ENCODE measurements around the gene ACKR3. TPM values are rescaled to one million over a fixed set of nuclear protein-coding genes. Genes with fewer than 3 reads are reported as not detected.

The ACKR3 gene
- total RNA-seq, 4 donors from 2014 or later: 24.9 to 52.9 (median 51.0) TPM

DNA sequence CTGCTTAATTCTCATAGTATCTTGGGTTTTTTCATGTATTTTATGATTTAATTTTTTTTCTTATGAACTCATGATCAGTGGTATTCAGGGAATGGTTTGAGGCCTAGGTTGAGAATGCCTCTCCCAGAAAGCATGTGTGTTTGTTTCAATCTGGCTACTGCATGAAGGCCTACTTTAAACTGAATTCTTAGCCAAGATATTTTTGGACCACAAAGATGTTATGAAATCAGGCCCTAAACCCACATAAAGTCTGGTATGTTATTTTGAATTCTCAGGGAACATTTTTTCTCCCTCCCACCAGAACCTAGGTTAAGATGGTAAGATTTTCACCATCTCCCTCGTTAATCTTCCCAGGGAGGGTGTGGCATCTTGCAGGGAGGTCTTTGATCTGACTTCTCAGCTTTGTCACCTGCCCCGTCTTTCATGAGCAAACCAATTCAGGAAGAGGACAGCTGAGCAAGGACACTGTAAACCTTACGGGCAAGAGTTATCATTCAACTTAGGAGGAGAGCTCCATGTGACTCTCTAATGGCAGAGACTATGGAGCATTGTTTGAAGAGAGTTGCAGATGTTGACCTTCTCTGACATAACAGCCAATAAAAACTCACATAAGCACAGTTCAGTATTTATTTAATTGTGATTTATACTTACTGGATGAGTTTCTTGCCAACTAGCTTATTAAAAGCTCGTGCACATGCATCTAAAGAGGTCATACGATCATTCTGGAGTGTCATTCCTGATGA lies 21.3 kb upstream of the ACKR3 start:
- intact Hi-C loops (cut with DNase I): no loop called here
- H3K9me3 ChIP-seq: peaks cover 0 to 8% (median 2%) of the 10 kb centered on the region in 4 donors
- 65% methylated on average over 5 of the region's 5 CpGs for WGBS
- no peak overlapping the region for H3K27ac ChIP-seq (replicated peaks in 1 of 4)
- DNase-seq (ENCODE audit: extremely low spot score): no peak
- no peaks in the 10 kb centered on the region for H3K4me1 ChIP-seq
- no peaks in the 10 kb centered on the region for H3K36me3 ChIP-seq
- no peaks in the 10 kb centered on the region for H3K27me3 ChIP-seq
- TF ChIP-seq POLR2AphosphoS5 (IDR thresholded peaks at IDR 0.05) (no peak), CTCF (IDR thresholded peaks at IDR 0.05) (no peak), EP300 (IDR thresholded peaks at IDR 0.05) (no peak), POLR2A (IDR thresholded peaks at IDR 0.05; ENCODE audit: low read depth) (no peak)
- no peak overlapping the region for H3K4me3 ChIP-seq

- peaks cover 0 to under 1% (median 0%) of the 10 kb centered on the region in 4 donors for H3K27me3 ChIP-seq
- no peak overlapping the region for H3K4me3 ChIP-seq
- no peak for TF ChIP-seq POLR2A (IDR thresholded peaks at IDR 0.05; ENCODE audit: low read depth)
- no peak for TF ChIP-seq POLR2AphosphoS5 (IDR thresholded peaks at IDR 0.05)
- no peak for TF ChIP-seq CTCF (IDR thresholded peaks at IDR 0.05)
- TF ChIP-seq EP300 (IDR thresholded peaks at IDR 0.05): no peak
- H3K36me3 ChIP-seq: no peaks in the 10 kb centered on the region
- peaks cover 0 to 10% (median 2%) of the 10 kb centered on the region in 4 donors for H3K9me3 ChIP-seq
- no peak for DNase-seq (ENCODE audit: extremely low spot score)
- intact Hi-C loops (cut with DNase I): no loop called here
- WGBS: 95% methylated on average over 4 of the region's 4 CpGs
- H3K27ac ChIP-seq (replicated peaks in 1 of 4): no peak overlapping the region
- no peaks in the 10 kb centered on the region for H3K4me1 ChIP-seq
Measured at GRCh38 chr2:236549165-236549564, 20.5 kb upstream of the ACKR3 start.

GRCh38 chr2:236550290-236550689 lies 19.3 kb upstream of the ACKR3 start:
- no peak for TF ChIP-seq POLR2AphosphoS5 (IDR thresholded peaks at IDR 0.05)
- no peak for TF ChIP-seq CTCF (IDR thresholded peaks at IDR 0.05)
- no peak for TF ChIP-seq POLR2A (IDR thresholded peaks at IDR 0.05; ENCODE audit: low read depth)
- Histone ChIP-seq H3K4me1 (no peaks in the 10 kb centered on the region), H3K36me3 (no peaks in the 10 kb centered on the region), H3K4me3 (no peak overlapping the region), H3K27ac (replicated peaks in 1 of 4) (no peak overlapping the region), H3K27me3 (peaks cover 0 to 8% (median 0%) of the 10 kb centered on the region in 4 donors), H3K9me3 (peaks cover 0 to 17% (median 7%) of the 10 kb centered on the region in 4 donors)
- DNase-seq (ENCODE audit: extremely low spot score): no peak
- 100% methylated on average over 7 of the region's 8 CpGs for WGBS
- intact Hi-C loops (cut with DNase I): no loop called here

- intact Hi-C loops (cut with DNase I): no loop called here
- H3K4me1 ChIP-seq: no peaks in the 10 kb centered on the region
- H3K27me3 ChIP-seq: peaks cover 0 to 8% (median 0%) of the 10 kb centered on the region in 4 donors
- H3K9me3 ChIP-seq: peaks cover 0 to 17% (median 7%) of the 10 kb centered on the region in 4 donors
- no peak overlapping the region for H3K4me3 ChIP-seq
- H3K27ac ChIP-seq (replicated peaks in 1 of 4): no peak overlapping the region
- TF ChIP-seq POLR2AphosphoS5 (IDR thresholded peaks at IDR 0.05) (no peak), CTCF (IDR thresholded peaks at IDR 0.05) (no peak), EP300 (IDR thresholded peaks at IDR 0.05) (no peak), POLR2A (IDR thresholded peaks at IDR 0.05; ENCODE audit: low read depth) (no peak)
- 86% methylated on average over 10 of the region's 13 CpGs for WGBS
- no peak for DNase-seq (ENCODE audit: extremely low spot score)
- no peaks in the 10 kb centered on the region for H3K36me3 ChIP-seq
Measured at GRCh38 chr2:236550701-236551465, 18.7 kb upstream of the ACKR3 start.
